Activated T-helper 1 cell treated with anti-CD3 and anti-CD28 coated beads, Interleukin-2, amount 50 U/mL, for 16 hours (primary cell): ENCODE data around the gene RPL29.

Source experiments
- DNase-seq, 2 donors: peaks; one replicate each; pipeline ENCODE4 v3.0.0-alpha.2; 2020; ENCODE audit warnings: low read depth in 1 of 2, low spot score in 1 of 2

Gene RPL29

DNA sequence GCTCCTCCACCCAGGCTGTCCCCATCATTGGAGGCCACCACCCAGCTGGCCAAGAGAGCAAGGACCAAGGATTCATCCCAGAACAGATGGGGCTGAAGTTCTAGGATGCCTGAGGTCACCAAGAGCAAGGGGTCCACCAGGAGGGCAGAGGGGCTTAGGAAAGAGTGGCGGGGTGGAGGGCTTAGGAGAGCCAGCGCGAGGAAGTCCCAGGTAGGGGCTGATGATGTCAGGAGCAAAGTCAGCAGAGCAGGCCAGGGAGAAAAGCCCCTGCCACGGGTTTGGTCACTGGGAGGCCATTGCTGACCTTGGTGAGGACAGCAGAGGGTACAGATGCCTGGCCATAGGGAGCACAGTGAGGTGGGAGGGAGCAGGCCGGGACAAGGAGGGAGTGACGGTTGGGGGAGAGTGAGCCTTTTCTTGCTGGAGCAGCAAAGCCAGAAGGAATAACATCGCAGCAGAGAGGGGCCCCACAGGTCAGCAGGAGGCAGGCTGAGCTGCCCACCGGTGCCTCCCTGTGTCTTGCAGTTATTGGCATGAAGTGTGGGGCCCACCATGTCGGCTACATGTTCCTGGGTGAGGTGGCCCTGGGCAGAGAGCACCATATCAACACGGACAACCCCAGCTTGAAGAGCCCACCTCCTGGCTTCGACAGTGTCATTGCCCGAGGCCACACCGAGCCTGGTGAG is 48.3 kb downstream of the RPL29 start:
- no peak for DNase-seq

DNA sequence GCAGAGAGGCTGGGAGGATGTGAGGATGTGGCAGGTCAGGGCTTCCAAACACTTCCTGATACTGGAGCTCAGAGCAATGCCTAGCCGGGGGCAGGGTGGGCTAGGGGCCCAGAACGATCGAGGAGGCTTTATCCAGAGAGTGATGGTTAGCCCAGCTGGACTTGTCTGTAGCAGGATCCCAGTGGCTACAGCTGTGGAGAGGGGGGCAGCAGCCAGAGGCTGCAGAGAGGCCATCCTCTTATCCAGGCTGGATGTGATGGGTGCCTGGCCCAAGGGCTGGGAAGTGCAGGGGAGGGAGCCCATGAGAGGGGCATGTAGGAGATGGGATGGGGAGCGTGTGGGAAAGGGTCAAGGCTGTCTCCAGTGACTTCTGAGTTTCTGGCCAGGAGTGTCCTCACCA is 48.9 kb downstream of the RPL29 start:
- DNase-seq: no peak

- no peak for DNase-seq
Observed at GRCh38 chr3:51945926-51946705, 49.6 kb downstream of the RPL29 start.

DNA sequence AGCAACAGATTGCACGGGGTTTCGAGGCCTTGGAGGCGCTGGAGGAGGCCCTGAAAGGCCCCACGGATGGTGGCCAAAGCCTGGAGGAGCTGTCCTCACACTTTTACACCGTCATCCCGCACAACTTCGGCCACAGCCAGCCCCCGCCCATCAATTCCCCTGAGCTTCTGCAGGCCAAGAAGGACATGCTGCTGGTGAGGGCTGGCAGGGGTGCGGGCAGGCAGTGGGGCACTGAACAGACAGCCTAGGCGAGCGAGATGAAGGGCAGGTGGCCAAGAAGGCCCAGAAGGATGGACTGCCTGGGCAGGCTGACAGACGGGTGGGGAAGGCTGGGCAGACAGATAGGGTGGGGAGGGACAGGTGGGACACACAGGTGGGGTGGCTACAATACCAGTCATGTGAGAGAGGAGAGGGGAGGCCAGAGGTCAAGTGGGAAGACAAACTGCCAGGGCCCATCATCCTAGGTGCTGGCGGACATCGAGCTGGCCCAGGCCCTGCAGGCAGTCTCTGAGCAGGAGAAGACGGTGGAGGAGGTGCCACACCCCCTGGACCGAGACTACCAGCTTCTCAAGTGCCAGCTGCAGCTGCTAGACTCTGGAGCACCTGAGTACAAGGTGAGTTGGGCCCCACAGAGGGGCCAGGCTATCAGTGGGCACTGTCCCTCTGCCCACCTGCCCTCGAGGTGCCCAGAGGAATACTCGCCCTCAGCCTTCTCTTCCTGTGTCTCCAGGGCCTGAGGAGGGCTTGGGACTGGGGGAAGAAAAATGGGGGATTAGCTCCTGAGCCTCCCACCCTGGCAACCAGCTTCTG is 50.5 kb downstream of the RPL29 start:
- no peak for DNase-seq

DNA sequence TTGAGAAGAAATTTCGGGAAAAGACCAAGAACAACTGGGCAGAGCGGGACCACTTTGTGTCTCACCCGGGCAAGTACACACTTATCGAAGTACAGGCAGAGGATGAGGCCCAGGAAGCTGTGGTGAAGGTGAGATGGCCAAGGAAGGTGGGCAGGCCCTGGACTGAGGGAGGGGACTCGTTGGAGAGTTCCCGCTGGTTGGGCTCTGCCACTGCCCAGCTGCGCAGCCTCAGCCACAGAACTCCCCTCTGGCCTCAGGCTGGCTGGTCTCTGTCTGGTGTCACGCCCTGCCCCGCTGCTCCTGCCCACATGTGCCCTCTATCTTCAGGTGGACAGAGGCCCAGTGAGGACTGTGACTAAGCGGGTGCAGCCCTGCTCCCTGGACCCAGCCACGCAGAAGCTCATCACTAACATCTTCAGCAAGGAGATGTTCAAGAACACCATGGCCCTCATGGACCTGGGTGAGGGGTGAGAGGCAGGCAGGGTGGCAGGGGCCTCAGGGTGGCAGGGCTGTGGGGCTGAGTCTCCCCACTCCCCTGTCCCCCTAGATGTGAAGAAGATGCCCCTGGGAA is 51.2 kb downstream of the RPL29 start:
- DNase-seq: no peak
